CD4-positive, alpha-beta T cell treated with Interleukin-17A for 1 hour (primary cell): ENCODE measurements around the gene ITPR1.

ENCODE experiments used
- DNase-seq: peaks from one replicate; pipeline ENCODE4 v3.0.0-alpha.2; 2020

The ITPR1 gene

DNA sequence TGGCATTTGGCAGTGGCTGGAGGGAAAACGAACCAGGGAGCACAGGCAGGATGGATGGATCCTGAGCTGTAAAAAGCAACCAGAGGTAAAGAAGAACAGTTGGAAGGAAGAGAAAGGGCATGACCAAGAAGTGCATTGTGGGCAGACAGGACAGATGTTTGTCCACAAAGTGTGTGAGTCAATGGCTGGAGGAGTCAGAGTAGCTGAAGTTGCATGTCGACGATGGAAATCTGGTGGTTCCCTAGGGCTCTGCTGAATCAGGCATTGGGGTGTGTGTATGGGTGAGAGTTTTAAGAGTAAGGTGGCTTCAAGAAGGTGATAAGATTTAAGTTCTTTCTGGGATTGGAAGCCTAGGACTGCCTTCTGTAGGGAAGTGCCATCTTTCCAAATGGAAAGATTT, 272.1 kb downstream of the ITPR1 start:
- DNase-seq, result no peak

DNA sequence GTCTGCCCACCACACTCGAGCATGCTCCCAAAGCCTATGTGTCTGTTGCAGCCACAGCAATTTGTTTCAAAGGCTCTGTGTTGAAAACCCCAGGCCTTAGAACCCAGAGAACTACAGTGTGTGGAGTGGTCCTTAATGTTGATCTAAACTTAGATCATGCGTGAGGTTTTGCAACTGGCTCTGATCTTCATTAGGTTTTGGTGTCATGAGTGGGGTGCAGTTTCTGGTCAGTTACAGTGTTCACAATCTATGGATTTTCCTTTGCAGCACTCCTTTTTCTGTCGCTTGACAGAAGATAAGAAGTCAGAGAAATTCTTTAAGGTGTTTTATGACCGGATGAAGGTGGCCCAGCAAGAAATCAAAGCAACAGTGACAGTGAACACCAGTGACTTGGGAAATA, 273.1 kb downstream of the ITPR1 start:
- DNase-seq, result no peak

DNA sequence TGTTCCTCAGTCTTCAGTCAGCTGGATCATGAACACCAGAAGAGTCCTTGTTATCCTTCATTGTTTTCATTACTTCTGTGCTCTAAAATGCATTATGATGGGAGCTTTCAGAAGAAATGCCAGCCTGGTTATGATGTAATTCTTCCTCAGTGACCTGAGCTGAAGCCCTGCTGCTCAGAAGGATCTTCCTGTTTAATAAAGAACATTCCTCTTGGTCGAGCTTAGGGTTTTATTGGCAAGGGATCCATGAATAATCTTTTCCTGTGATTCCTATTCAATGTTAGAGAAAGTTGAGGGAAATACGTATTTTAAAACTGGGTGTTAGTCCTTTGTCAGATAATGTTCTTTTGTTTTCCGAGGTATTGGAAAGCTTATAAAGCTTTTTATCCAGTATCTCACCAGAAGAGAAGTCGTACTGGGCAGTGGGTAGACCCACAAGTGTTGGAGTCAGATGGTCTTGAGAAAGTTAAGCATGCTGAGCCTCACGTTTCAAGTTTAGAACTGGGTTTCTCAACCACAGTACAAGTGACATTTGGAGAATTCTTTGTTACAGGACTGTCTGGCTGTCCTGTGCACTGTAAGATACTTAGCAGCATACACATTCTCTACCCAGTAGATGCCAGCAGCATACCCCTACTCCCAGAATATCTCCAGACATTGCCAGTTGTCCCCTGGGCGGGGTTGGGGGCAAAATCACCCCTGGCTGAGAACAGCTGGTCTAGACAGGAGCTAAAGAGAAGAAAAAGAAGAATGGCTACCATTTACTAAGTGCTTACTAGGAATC, 273.8 kb downstream of the ITPR1 start:
- DNase-seq, result no peak

DNA sequence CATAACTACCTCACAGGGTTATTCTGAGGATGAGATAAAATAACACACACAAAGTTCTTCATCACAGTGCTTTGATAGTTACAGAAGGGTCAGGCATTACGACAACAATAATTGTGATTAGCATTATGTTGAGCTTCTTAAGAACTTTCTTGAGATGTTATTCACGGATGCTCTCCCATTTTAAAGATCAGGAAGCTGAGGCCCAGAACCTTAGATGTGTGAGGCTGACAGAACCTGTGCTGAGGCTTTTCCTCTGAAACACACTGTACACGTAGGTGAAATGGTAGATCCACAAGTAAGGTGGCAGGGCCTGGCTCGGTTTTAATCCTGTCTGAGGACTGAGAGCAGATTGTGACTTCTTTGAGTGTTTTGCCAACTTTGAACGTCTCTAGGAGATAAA, 274.9 kb downstream of the ITPR1 start:
- DNase-seq, result no peak

DNA sequence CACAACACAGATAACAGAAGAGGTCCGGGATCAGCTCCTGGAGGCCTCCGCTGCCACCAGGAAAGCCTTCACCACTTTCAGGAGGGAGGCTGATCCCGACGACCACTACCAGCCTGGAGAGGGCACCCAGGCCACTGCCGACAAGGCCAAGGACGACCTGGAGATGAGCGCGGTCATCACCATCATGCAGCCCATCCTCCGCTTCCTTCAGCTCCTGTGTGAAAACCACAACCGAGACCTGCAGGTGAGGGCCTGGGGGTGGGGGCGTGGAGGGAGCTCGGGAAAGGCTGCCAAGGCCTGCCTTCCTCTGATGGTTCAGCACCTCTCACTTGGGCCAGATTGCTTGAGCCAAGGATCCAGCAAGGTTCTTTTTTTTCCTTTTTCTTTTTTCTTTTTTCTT, 275.4 kb downstream of the ITPR1 start:
- no peak for DNase-seq

DNA sequence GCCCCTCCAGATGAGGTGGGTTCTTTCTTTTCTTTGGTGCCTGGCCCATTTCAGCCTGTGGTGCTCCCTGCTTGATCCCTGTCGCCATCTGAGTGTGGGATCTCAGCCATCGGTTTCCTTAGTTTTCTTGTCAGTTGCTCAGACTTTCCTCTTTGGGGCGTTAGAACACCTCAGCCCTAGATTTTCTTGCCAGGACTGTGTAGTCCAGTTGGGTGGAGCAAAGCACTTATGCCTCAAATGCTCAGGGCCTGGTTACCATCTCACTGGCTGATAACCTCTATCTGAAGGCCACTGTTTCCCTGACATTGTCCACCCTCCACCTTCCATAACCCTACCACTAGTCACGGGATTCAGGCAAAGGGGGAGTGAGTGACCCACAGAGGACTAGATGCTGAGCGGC, 277.4 kb downstream of the ITPR1 start:
- no peak for DNase-seq

DNA sequence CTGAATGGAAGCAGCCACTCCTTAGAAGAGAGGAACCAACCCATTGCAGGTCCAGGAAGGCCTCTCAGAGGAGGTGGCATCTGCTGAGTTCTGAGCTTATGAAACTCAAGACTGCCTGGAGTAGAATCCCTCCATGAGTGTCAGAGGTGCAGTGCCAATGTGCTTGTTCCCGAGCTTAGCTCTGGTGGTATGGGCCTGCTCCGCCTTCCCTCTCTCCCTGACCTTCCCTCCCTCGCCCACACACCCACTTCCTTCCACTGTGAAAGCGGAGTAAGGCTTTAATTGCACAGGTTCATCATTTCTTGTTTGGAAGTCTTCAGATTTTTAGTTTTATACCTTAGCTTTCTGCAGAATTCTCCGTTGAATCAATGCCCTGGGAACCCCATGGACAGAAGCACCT, 278.1 kb downstream of the ITPR1 start:
- DNase-seq, result no peak

DNA sequence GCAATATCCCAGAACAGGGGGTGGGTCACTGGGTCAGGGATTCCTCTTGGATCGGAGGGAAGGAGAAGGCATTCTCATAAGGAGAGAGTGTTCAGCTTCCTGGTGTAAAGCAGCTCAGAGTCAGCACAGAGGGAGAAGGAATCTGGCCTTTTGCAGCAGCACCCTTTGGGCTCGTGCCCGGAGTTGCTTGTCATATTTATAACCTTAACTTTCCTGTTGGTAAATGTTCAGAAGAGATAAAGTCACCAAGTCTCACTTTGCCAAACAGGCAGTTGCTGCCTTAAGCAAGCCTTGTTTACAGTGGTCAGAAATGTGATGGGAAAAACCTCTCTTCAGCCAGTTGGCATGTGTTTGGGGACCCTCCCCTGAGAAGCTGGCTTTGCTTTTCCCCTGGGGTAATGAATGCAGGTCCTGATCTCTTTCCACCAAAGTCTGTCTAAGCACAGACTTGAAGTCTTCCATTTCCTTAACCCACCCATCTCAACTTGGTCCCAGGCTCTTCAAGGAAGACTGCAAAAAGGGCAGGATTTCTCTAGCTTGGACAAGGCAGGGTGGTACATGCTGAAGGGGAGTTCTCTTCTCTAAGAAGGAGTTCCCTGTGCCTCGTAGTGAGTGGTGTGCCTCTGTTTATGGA, 279.1 kb downstream of the ITPR1 start:
- DNase-seq, result no peak

DNA sequence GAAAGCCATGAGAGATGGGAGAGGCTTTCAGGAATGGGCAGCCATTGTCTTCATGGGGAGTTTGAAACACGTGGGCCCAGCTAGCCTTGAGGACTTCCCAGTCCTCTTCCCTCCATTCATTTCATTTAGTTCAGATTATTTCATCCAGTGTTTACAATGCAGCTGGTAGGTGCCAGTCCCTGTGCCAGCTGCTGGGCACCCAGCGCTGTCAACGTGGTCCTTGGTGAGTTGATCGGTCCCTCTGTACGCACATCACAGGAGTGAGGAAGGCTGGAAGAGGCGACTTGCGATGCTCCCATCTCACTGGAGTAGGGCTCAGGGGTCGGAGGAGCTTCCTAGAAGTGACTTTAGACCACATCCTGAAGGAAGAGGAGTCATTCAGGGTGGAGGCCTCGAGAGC, 279.7 kb downstream of the ITPR1 start:
- no peak for DNase-seq

DNA sequence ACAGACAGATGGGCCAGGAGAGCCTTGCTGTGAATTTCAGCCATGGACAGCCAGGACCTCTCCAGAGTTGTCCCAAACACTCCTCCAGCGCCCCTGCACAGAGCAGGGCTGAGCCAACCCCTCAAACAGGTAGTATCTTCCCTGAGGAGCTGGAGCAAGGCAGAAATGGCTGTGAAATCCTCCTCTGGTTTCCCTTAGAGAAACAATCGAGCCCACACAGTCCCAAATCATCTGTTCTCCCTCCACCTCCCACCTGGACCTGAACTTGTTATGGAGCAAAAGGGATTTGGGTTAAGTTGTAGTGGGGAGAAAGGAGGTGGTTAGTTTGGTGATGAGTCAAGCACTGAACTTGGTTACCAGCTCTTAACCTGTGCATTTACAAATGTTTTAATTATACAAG, 280.4 kb downstream of the ITPR1 start:
- no peak for DNase-seq

DNA sequence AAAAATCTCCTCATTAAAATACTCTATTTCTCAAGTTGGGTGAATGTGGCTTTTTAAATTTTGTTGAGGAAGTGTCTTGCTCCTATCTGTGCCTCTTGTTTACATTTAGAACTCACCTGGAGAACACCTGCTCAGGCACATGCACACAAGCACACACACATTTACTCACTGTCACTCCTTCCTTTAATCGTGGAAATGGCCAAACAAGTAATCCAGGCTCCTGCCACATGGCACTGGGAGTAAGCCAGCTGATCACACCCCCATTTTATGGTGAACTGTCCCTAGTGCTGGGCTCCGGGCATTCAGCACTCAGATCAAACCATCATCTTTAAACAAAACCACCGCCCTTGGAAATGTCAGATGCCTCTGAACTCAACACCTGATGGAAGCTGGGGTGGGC, 281.4 kb downstream of the ITPR1 start:
- no peak for DNase-seq

DNA sequence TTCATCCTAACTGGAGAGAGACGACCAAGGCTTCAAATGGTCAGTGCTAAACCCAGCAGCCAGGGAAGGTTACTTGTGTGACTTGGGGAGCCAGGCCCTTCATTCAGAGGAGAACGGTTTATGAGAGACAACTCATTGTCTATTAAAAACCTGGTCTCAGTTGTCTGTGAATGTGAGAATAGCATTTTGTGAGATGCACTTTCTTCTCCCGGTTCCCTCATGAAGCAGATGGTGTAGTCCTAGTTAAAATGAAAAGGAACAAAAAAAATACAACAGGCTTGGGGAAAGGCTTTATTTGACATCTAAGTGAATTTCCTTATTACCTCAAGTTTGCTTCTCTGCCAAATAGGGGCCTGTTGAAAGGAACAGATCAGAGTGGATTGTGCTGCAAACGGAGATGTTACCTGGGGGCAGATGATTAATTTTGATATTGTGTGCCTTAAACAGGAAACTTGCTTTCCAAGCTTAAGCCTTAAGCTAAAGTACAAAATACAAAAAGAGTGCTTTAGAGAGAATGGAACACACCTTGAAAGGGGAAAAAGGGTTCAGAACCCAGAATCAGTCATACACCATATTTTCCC, 283.3 kb downstream of the ITPR1 start:
- DNase-seq, result no peak

DNA sequence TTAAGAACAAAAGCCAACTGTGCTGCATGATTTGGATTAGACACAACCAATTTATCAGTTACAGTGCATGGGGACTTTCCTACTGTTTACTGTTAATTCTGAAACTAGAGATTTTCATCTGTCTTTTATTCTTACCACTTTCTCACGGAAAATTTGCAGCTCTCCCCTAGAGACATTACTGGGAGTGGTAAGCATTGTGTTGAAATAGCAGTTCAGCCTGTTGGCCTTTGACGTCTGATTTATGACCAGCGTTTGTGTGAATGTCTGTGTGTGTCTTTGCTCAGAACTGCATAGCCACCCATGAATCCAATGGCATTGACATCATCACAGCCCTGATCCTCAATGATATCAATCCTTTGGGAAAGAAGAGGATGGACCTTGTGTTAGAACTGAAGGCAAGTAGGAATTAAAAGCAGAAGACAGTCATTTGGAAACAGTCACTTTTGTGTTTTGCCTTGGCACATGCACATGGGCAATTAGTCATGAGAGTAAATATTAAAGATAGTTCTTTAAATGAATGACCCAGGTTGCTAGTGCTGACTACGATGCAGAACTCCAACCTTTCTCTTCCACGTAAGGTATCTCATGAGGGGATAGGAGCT, 283.9 kb downstream of the ITPR1 start:
- no peak for DNase-seq

DNA sequence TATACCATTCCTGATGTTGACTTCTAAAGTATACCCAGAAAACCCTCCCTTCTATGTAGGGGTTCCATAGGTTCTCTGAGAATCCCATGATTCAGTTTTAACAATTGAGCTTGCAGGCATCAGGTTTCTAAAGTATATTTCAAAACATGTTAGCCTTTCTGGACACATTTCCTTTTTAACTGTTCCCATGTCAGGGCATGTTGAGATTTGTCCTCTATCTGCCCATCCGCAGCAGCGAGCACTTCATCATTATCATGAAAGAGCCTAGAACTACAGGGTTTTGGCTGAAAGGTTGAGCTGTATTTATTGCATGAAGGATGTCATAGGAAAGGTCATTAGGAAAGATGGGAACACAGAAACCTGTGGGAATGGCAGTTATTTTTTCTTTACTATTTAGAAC, 285.0 kb downstream of the ITPR1 start:
- DNase-seq, result no peak

DNA sequence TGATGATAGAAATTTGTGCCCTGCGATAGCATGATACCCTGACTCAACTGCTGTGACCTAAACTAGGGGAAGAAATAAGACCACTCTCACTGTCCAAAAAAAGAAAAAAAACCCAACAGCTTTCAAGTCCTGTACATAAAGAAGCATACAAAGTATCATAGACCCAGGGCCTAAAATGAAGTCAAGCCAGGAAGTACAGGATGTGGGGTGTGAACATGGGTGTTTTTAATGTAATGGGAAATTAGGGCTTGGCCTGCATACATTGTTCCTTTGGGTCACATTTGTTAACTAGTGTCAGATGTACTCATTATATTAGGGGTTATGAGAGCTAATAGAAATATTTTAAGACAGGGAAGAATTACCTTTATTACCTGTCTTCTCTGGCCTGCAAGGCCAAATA, 285.6 kb downstream of the ITPR1 start:
- no peak for DNase-seq

DNA sequence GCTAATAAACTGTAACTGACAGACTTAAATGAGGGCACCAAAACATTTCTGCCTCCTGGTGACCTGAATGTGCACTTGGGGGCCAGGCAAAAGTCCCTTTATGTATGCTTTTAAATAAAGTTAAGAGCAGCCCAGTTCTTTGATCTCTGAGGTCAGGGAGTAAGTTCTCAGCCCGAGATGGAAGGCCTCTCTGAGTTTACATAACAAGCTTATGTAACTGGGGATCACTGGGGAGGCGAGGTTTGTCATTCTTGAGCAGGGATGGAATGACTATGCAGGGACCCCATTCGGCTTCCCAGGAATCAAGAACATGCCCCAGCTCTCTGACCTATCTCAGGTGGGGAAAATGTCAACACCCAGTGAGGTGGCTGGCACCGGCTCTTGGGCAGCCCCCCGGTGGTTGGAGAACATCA, 287.4 kb downstream of the ITPR1 start:
- no peak for DNase-seq

DNA sequence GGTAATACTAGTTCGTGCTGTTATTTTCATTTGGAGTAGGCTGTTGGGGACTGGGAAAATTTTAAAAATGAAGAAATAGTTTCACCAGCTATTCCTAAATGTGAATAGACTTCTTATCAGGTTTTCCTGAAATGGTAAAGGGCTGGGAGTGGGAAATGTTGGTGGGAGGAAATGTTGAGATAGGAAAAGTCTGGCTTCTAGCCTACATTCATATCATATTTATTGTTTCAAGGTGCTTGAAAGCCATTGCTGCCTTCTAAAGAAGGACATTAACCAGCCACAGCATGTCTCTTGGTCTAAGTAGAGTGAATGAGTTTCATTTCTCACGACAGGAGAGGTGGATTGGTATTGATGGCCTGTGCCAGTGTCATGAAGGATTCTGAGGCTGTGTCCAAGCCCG, 288.9 kb downstream of the ITPR1 start:
- DNase-seq, result no peak

DNA sequence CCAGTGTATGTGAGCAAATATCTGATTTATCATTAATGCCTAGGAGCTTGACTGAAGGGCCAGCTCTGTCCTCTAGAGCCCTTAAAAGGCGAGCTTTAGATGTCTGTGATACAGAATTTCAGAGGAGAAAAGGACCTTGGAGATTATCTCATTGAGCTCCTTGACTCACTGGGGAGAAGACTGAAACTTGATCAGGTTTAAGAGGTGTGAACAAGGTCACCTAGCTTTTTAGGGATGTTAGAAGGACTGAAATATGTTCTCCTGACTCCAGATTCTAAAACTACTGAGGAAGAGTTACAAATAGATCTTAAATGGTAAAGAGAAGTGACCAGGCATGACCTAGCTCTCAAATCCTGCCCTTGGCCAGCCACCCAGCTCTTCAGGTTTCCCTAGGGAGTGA, 292.4 kb downstream of the ITPR1 start:
- no peak for DNase-seq

DNA sequence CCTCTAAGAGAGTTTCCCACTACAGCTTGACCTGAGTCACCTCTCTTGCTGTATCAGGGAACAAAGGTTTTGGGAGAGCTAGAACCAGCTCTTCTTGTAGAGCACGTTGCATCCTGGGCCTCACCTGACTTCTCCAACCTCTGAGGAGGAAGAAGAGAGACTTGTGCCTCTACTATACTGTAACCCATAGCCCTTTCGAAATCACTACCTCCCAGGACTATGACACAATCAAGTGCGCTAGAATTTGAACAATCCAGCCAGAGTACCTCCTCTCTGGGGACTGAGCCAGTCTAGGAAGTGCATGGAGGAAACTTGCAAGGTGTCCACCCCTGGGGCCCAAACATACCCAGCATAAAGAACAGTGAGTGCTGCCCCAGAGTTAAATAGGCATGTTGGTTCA, 293.3 kb downstream of the ITPR1 start:
- DNase-seq, result no peak

DNA sequence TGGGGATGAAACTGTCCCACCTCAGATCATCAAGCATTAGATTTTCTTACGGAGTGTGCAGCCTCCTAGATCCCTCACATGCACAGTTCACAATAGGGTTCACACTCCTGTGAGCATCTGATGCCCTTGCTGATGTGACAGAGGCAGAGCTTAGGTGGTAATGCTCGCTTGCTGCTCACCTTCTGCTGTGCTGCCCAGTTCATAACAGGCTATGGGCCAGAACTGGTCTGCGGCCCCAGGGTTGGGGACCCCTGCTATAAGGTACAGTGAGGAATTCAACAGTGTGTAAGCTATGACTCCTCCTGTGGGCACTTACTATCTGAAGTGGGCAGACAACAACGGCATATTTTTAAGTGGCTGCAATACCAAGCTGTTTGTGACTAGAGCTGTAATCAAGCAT, 298.2 kb downstream of the ITPR1 start:
- no peak for DNase-seq

DNA sequence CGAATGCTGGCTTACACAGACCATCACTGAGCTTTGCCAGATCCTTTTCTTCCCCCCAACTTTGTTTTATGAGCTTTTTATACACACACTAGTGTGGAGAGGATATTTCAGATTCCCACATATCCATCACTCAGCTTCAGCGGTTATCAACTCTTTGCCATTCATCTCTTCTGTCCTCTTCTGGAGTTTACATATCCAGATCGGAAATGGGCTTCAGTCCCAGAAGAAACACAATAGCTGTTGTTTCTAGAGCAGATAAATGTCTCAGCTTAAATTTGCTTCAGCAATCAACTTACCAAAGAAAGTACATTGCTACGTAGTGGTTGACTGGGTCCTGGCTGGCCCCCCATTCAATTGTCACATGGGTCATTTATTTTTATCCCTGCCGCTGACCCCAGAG, 300.2 kb downstream of the ITPR1 start:
- no peak for DNase-seq

DNA sequence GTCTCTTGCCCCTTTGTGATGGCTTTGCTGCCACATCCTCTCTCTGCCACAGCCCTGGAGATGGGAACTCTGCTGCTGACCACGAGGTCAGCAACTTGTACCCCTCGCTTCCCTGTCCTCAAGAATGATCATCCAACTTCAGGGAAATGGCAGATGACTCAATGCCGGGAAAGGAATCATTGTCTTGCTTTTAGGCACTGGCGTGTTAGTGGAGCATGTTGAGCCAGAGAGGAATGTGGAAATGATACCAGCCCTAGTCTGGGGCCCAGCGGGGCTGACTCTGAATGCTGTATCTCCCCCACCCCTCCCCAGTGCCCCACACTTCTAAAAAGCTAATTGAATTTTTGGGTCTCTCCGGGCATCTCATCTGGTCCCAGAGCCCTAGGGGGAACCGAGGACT, 301.2 kb downstream of the ITPR1 start:
- no peak for DNase-seq

DNA sequence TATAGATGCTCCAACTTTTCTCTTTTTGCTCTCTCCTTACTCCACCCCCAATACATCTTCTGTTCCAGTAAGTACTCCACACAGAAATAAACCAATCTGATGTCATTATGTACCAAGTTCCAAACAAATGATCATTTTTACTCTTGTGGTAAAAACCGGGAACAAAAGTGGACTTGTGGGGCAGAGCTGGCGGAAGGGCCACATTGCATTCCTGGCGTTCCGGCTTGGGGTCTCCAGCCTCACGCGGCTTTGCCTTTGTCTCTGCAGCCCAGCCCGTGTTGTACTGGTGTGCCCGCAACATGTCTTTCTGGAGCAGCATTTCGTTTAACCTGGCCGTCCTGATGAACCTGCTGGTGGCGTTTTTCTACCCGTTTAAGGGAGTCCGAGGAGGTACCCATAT, 301.6 kb downstream of the ITPR1 start:
- DNase-seq, result no peak

DNA sequence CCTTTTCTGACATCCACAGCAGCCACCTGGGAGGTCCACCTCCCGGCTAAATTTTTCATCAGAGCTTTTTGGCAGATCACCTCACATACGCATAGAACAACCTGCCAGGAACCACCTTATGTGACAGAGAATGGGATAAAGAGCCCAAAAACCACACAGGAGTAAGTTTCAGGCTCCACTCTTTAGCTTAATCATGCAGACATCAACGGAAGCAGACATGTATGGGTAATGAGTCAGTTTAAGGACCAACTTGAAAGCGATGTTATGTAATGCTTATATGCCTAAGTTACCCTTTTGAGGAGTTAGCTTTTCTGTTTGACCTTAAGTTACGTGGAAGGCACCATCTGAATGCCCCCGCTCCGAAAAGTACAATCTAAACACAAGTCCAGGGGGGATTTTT, 302.8 kb downstream of the ITPR1 start:
- DNase-seq, result no peak
